Thyroid gland (tissue), 4 donors: ENCODE results near the gene MOCOS.

Source experiments
- CTCF ChIP-seq, 6 experiments: fragments of 200-600 bp in 3 of 6; fragments of 450-650 bp in 3 of 6; sonication (generic) in 3 of 6; IDR thresholded peaks; one replicate each; pipeline ENCODE4 v1.5.1; 2016 to 2019; ENCODE audit warnings: antibody characterized with exemption in 6 of 6, mild to moderate bottlenecking in 2 of 6, inconsistent platforms in 1 of 6, moderate library complexity in 1 of 6
- POLR2A ChIP-seq, 2 donors: fragments of 450-650 bp; IDR thresholded peaks; one replicate each; pipeline ENCODE4 v1.6.1; 2017; ENCODE audit warnings: antibody characterized with exemption in 2 of 2, mild to moderate bottlenecking in 2 of 2, moderate library complexity in 1 of 2

- TF ChIP-seq CTCF (IDR thresholded peaks at IDR 0.05) = no peak
- TF ChIP-seq POLR2A (IDR thresholded peaks at IDR 0.05) = no peak
These were observed 83.9 kb downstream of the MOCOS start for GRCh38 chr18:36271153-36271552.
